Activated naive CD4-positive, alpha-beta T cell treated with anti-CD3 and anti-CD28 coated beads, Interleukin-2, amount 10 ng/mL, durations not matched to agents 7 days and 5 days (primary cell): ENCODE measurements around the gene MYO7A.
A peak's percentile ranks its signal among the peaks of the same experiment; 100 is the strongest.

ENCODE experiments used
- CTCF ChIA-PET: fragments of 350-600 bp; sonication (Branson Sonifier 250); formaldehyde crosslinking; loops from one replicate; lab custom pipeline; 2021; ENCODE audit warnings: antibody characterized with exemption; lab: Charles Lee
- DNase-seq: peaks from one replicate; pipeline ENCODE4 v3.0.0-alpha.2; 2020
- H3K27ac Mint-ChIP-seq: one replicate; pipeline ENCODE4 v1.8.0; 2021; ENCODE audit warnings: mild to moderate bottlenecking, moderate library complexity, mixed read lengths
- H3K27me3 Mint-ChIP-seq: one replicate; pipeline ENCODE4 v1.8.0; 2021; ENCODE audit warnings: mild to moderate bottlenecking, mixed read lengths
- H3K36me3 Mint-ChIP-seq: one replicate; pipeline ENCODE4 v1.8.0; 2021; ENCODE audit warnings: mixed read lengths
- H3K4me1 Mint-ChIP-seq: one replicate; pipeline ENCODE4 v1.8.0; 2021; ENCODE audit warnings: mixed read lengths
- H3K4me3 Mint-ChIP-seq: one replicate; pipeline ENCODE4 v1.8.0; 2021; ENCODE audit warnings: mild to moderate bottlenecking, moderate library complexity, mixed read lengths
- H3K9me3 Mint-ChIP-seq: one replicate; pipeline ENCODE4 v1.8.0; 2021; ENCODE audit warnings: mixed read lengths

MYO7A gene

DNA sequence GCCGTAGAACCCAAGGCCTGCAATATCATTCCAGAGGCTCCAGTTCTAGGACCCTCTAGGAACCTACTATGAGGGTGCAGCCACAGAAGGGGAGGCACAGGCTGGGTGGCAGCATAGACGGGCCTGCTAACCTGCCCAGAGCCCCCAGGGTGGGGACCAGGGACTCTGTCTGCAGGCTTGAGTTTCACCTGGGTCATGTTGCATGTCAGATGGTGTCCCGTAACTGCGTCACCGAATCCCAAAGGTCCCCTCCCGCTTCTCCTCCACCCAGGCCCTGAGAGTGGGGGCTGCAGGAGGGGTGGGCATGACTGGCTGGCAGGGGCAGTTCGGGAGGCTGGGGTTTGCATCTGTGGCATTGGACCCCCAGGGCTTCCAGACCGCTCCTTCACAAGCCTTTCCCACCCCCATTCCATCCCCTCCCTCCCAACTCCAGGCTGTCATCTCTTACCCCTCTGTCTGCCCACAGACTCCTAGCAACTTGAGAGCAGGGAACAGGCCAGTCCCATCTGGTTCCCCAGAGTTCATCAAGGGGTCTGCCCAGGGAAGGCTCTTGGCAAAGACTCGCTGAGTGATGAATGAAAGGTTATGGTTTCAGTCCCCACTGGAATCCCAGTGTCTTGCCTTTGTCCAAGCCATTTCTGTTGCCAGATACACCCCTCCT lies 16.3 kb downstream of the MYO7A start:
- peaks cover 73% of the 10 kb centered on the region for H3K27me3 Mint-ChIP-seq
- no peak overlapping the region for H3K27ac Mint-ChIP-seq
- H3K4me1 Mint-ChIP-seq = peaks cover 26% of the 10 kb centered on the region
- H3K9me3 Mint-ChIP-seq = no peaks in the 10 kb centered on the region
- no peak for DNase-seq
- CTCF ChIA-PET = interaction anchor here (1.0 to 2.1 kb wide), 3 partner anchors 17 to 52 kb away, joined by 3 to 9 read pairs (median 4); no protein-coding TSS in a partner anchor
- H3K36me3 Mint-ChIP-seq = no peaks in the 10 kb centered on the region
- no peak overlapping the region for H3K4me3 Mint-ChIP-seq

DNA sequence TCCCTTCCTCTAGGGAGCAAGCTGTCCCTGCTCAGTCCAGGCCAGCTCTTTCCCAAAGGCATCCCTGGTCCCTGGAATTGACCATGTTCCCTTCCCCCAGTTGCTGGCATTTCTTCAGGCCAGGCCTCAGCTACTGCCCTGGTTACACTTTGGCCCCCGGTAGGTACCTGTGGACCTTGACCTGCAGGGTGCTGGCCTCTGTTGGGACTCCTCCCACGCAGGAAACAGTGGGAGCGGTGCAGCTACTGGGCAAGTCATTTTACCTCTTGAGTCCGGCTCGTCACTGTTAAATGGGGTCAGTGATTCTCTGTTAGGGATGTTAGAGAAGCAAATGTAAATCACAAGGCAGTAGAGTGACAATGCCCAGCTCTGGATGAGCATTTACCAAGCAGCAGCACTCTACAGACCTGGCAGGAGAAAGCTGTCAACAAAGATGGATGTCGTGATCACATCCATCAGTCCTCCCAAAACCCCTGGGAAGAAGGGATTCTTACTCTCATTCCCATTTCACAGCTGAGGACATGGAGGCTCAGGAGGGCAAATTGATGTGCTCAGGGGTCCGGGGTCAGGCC lies 16.9 kb downstream of the MYO7A start:
- H3K4me1 Mint-ChIP-seq = peaks cover 26% of the 10 kb centered on the region
- no peaks in the 10 kb centered on the region for H3K36me3 Mint-ChIP-seq
- no peak overlapping the region for H3K27ac Mint-ChIP-seq
- CTCF ChIA-PET = interaction anchor here (1.0 to 2.1 kb wide), 3 partner anchors 18 to 51 kb away, joined by 3 to 9 read pairs (median 4); no protein-coding TSS in a partner anchor
- H3K4me3 Mint-ChIP-seq = no peak overlapping the region
- H3K27me3 Mint-ChIP-seq = peaks cover 70% of the 10 kb centered on the region
- H3K9me3 Mint-ChIP-seq = no peaks in the 10 kb centered on the region
- DNase-seq = no peak

DNA sequence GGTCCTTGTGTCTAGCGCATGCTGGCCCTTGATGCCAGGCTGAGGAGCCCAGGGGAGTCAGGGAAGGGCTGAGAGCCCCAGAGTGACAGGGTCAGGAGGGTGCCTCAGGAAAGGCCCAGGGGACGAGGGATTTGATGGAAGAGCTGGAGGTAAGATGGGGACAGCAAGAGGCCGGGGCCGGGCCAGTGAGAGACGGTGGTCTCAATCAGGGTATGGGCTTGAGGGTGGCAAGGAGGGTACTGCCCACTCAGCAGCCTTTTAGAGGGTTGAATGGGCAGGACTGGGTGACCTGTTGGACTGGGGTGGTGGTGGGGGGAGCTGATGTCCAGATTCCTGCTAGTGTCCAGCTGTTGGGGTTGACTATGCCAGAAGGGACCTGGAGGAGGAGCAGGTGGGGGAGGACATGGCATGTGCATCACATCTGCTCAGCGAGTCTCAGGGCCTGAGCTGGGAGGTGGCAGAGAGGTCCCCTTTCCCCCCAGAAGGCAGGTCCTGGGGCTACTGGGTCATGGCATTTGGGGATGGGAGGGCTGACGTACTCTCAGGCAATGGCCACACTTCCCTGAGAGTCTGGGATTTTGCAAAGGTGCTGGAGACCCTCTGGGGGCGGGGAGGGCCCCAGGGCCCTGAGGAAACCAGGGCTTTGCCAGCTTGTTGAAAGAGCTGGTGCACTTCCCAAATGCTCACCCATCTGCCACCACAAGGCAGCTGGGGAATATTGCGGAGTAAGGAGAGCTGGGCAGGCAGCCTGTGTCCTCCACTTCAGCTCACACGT lies 18.4 kb downstream of the MYO7A start:
- DNase-seq = no peak
- Mint-ChIP-seq H3K4me3 (no peak overlapping the region), H3K36me3 (no peaks in the 10 kb centered on the region), H3K27ac (no peak overlapping the region), H3K27me3 (peaks cover 71% of the 10 kb centered on the region), H3K4me1 (peaks cover 29% of the 10 kb centered on the region), H3K9me3 (no peaks in the 10 kb centered on the region)
- CTCF ChIA-PET = interaction anchor here (1.0 to 1.7 kb wide), 4 partner anchors 10 to 425 kb away, joined by 3 to 6 read pairs (median 3); partner anchors contain the start of gene MYO7A

DNA sequence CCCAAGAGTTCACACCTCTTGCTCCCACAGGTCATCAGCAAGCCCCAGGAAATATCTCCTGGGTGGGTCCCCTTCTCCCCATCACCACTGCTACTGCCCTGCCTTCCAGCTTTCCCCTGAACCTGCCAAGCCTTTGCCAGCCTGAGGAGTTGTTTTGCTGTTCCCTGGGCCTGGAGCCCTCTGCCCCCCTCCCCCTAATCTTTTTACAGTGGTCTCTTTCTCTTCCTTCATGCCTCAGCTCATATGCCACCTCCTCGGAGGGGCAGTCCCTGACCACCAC lies 18.9 kb downstream of the MYO7A start:
- no peak overlapping the region for H3K27ac Mint-ChIP-seq
- CTCF ChIA-PET = interaction anchor here (1.0 to 1.7 kb wide), 4 partner anchors 11 to 425 kb away, joined by 3 to 6 read pairs (median 3); partner anchors contain the start of gene MYO7A

DNA sequence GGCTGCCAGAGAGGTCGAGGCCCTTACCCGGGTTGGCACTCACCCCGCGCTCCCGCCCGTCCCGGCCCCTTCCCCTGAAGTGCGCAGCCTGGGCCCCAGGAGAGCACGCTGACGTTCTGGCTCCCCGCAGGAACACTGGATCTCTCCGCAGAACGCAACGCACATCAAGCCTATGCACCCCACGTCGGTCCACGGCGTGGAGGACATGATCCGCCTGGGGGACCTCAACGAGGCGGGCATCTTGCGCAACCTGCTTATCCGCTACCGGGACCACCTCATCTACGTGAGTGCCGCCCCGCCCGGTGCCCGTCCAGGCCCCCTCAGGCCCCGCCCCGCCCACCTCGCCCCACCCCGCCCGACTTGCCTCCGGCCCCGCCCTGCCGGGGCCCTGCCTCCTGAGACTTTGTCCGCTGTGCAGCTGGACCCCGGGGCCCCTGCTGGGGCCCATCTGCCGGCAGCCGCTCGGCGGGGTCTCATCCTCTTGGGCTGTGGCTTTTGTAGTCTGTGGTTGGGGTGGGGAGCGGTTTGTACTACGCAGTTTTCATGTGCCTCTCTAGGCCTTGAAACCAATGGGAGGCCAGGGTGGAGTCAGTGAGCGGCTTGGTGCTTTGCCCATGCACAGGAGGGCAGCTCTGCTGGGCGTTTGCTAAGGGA lies 19.7 kb downstream of the MYO7A start:
- no peaks in the 10 kb centered on the region for H3K36me3 Mint-ChIP-seq
- H3K27ac Mint-ChIP-seq = no peak overlapping the region
- DNase-seq = peak; percentile 57
- CTCF ChIA-PET = interaction anchor here (0.5 to 1.2 kb wide), 4 partner anchors 17 to 171 kb away, joined by 3 to 4 read pairs (median 3); partner anchors contain the start of gene MYO7A
- H3K27me3 Mint-ChIP-seq = peaks cover 67% of the 10 kb centered on the region
- H3K4me1 Mint-ChIP-seq = peaks cover 33% of the 10 kb centered on the region
- peak overlapping the region; percentile 20 for H3K4me3 Mint-ChIP-seq
- no peaks in the 10 kb centered on the region for H3K9me3 Mint-ChIP-seq

More for the DNA sequence above, 18.9 kb downstream of the MYO7A start:
- Mint-ChIP-seq H3K9me3 (no peaks in the 10 kb centered on the region), H3K4me1 (peaks cover 30% of the 10 kb centered on the region), H3K36me3 (no peaks in the 10 kb centered on the region), H3K27me3 (peaks cover 70% of the 10 kb centered on the region), H3K4me3 (no peak overlapping the region)
- no peak for DNase-seq

DNA sequence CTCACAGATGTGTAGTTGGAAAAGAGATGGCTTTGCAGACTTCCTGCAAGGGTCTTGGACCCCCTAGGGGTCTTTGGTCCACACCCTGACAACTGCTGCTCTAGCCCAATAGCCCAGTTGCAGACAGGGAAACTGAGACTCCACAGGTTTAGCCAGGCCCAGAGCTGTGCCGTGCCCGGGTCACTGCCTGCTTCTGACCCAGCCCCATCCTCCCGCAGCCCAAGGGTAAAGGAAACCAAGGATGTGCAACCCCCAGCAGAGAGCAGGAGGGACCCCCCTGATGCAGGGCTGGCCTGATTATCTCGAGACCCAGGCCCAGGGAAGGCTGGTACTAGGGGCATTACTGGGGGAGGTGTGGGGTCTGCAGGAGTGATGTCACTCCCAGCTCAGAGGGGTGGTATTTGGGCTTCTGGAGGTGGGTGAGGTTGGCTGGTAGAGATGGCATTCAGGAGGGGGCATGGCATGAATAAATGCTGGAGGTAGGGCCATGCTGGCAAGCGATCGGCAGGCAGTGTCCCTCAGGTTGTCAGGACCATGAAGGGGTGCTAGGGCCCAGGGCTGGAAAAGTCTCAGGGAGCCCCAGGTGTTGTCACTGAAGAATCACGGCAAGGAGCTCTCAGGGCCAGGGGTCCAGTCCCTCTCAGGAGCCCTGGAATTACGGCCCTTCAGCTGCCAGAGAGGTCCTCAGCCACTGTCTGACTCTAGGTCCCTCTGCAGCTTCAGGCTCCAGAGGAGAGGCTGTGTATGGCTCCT lies 21.1 kb downstream of the MYO7A start:
- no peak for DNase-seq
- H3K27me3 Mint-ChIP-seq = peaks cover 64% of the 10 kb centered on the region
- CTCF ChIA-PET = interaction anchor here (0.9 to 1.2 kb wide), 3 partner anchors 18 to 59 kb away, joined by 3 read pairs; no protein-coding TSS in a partner anchor
- H3K4me3 Mint-ChIP-seq = no peak overlapping the region
- H3K27ac Mint-ChIP-seq = no peak overlapping the region
- H3K9me3 Mint-ChIP-seq = no peaks in the 10 kb centered on the region
- no peaks in the 10 kb centered on the region for H3K36me3 Mint-ChIP-seq
- peaks cover 34% of the 10 kb centered on the region for H3K4me1 Mint-ChIP-seq

DNA sequence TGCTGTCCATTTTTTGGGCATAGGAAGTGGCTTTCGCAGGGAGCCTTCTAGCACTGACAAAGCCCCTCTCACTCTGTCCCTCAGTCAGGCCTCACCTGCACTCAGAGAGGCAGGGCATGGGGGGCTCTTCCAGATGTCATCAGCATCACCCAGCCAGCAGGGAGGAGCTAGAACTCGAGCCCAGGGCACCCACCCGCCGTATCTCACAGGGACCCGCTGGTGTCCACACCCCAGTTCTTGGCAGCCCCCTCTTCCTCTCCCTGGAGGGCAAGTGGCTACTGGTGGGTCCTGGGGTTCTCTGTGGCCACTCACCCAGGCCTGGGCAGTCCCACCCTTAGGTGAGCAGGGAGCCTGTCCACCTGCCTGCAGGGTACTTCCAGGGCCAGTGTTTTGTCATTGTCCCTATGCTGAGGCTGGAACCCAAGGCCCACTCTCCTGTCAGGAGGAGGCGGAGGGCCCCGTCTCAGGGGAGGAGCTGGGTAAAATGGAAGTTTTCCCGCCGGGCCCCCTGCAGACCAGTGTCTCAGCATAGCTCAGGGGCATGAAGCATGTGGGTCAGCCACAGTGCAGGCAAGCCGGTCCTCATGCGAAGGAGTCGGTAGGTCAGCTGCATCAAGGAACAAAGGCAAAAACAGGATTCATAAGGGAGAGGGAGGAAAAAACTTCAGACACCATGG lies 21.8 kb downstream of the MYO7A start:
- CTCF ChIA-PET = interaction anchor here (0.7 to 0.9 kb wide), 3 partner anchors 38 to 58 kb away, joined by 3 to 4 read pairs (median 3); no protein-coding TSS in a partner anchor
- no peak overlapping the region for H3K27ac Mint-ChIP-seq
- no peaks in the 10 kb centered on the region for H3K9me3 Mint-ChIP-seq
- peaks cover 60% of the 10 kb centered on the region for H3K27me3 Mint-ChIP-seq
- no peak overlapping the region for H3K4me3 Mint-ChIP-seq
- no peak for DNase-seq
- peaks cover 34% of the 10 kb centered on the region for H3K4me1 Mint-ChIP-seq
- H3K36me3 Mint-ChIP-seq = no peaks in the 10 kb centered on the region

DNA sequence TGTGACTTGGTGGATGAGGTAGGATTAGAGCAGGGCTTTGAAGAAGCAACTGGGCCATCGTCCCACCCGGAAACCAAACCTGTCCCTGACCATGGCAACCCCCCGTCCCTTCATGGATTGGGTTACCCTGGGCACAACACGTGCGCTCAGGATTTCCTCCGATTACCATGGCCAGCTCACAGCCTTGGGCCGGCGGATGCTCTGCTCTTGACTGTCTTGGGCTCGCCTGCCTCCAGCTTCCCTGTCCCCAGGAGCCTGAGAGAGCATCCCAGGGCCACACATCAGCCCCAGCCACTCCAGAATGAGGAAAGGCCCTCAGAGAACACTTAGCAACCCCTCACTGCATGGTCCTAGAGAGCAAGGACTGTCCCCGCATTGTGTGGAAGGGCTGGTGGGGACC lies 22.8 kb downstream of the MYO7A start:
- DNase-seq = no peak
- Mint-ChIP-seq H3K4me1 (peaks cover 34% of the 10 kb centered on the region), H3K36me3 (no peaks in the 10 kb centered on the region), H3K9me3 (no peaks in the 10 kb centered on the region), H3K4me3 (no peak overlapping the region), H3K27ac (no peak overlapping the region), H3K27me3 (peaks cover 50% of the 10 kb centered on the region)
- CTCF ChIA-PET = interaction anchor here (0.7 to 1.4 kb wide), 2 partner anchors 37 to 59 kb away, joined by 3 to 4 read pairs; no protein-coding TSS in a partner anchor

DNA sequence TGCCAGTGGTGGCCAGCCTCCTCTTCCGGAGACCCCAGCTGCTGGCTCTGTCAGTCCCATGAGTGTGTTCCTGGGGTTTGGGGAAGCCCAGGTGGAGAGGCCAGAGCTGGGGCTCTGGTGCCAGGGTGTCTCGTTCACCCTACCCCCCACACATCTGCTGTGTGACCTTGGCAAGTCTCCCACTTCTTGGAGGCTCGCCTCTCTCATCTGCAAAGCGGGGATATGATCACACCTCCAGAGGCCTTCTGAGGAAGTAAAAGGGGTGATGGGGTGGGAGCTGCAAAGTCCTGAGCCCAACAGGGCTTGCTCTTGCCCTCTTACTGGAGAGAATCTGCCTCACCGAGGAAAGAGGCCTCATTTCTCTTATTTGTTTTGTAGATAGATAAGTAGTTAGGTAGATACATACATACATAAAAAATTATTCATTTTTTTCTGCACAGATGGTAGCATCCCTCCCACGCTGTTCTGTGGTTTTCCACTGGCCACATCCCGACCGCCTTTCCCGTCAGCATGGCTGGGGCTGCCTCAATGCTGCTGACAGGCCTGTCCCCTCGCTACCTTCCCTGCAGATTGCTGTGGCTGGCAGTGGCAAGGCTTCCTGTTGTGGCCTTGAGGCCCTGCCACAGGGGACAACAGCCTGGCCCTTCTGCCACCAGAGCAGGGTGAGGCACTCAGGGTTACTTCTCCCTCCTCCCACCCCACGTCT lies 23.9 kb downstream of the MYO7A start:
- Mint-ChIP-seq H3K9me3 (no peaks in the 10 kb centered on the region), H3K4me3 (no peak overlapping the region), H3K4me1 (peaks cover 34% of the 10 kb centered on the region), H3K27me3 (peaks cover 39% of the 10 kb centered on the region), H3K27ac (no peak overlapping the region), H3K36me3 (no peaks in the 10 kb centered on the region)
- CTCF ChIA-PET = interaction anchor here (1.4 to 2.1 kb wide), 2 partner anchors 25 to 61 kb away, joined by 3 to 5 read pairs; no protein-coding TSS in a partner anchor
- peak; percentile 56 for DNase-seq

DNA sequence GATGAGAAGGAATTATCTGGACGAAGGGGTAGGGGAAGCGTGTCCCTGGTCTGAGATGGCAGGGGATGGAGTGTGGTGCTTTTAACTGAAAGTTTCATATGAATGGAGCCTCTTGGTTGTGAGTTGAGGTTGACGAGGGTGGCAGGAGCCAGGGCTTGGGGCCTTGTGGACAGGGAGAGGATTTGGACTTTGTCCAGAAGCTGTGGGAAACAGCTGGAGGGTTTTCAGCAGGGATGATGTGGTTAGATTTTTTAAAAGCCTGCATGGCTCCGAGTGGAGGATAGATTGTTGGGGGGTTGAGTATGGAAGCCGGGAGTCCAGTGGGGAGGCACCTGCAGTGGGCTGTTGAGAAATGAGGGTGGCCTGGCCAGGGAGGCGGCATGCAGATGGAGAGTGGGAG lies 24.8 kb downstream of the MYO7A start:
- H3K27me3 Mint-ChIP-seq = peaks cover 30% of the 10 kb centered on the region
- peaks cover 29% of the 10 kb centered on the region for H3K4me1 Mint-ChIP-seq
- CTCF ChIA-PET = interaction anchor here (2.1 kb wide), 1 partner anchor 26 kb away, joined by 5 read pairs; no protein-coding TSS in a partner anchor
- no peaks in the 10 kb centered on the region for H3K36me3 Mint-ChIP-seq
- H3K4me3 Mint-ChIP-seq = no peak overlapping the region
- no peak for DNase-seq
- no peaks in the 10 kb centered on the region for H3K9me3 Mint-ChIP-seq
- H3K27ac Mint-ChIP-seq = no peak overlapping the region

DNA sequence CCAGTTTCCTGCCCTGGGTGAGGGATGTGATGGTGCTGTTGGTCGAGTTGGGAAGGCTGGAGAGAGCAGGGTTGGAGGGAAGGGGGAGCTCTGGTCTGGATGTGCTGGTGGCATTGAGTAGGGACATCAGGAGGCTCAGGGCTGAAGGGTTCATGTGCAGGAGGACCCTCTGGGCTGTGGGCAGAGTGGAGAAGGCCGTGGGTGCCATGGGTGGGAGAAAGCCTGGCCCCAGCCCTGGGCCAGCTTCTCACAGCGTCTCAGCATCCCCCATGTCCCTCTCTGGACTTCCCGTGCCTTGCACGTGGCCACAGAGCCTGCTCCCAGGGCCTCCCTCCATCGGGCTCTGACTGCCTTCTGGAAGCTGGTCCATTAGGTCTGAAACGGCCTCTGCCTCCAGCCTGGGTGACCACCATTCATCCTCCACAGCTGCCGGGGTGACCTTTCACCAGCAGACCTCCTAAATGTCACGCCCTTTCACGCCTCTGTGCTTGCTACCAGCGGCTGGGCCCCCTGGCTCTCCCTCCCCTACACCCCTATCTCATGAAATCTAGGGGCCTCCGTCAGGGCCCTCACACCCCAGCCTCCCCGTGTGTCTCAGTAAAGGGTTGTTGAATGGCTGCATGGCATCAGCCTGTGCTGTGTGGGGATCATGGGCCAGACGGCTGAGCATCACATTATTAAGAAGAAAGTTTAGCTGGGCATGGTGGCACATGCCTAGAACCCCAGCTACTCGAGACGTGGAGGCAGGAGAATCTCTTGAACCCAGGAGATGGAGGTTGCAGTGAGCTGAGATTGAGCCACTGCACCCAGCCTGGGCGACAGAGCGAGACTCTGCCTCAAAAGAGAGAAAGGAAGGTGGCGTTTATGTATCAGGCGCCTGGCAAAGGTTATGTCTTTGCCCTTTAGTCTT lies 25.5 kb downstream of the MYO7A start:
- no peak overlapping the region for H3K4me3 Mint-ChIP-seq
- H3K27ac Mint-ChIP-seq = no peak overlapping the region
- DNase-seq = no peak
- CTCF ChIA-PET = interaction anchor here (2.1 kb wide), 1 partner anchor 27 kb away, joined by 5 read pairs; no protein-coding TSS in a partner anchor
- peaks cover 25% of the 10 kb centered on the region for H3K27me3 Mint-ChIP-seq
- peaks cover 22% of the 10 kb centered on the region for H3K4me1 Mint-ChIP-seq
- H3K36me3 Mint-ChIP-seq = no peaks in the 10 kb centered on the region
- no peaks in the 10 kb centered on the region for H3K9me3 Mint-ChIP-seq
